Sigmoid colon (tissue), 4 donors: ENCODE data around the gene RBM45.

Experiments used
- CTCF ChIP-seq, 4 experiments: fragments of 450-650 bp in 3 of 4; fragments of 200-600 bp in 1 of 4; IDR thresholded peaks; one replicate each; pipeline ENCODE4 v1.5.1; 2016 to 2019; ENCODE audit warnings: antibody characterized with exemption in 4 of 4, mild to moderate bottlenecking in 3 of 4, moderate library complexity in 2 of 4
- EP300 ChIP-seq, 4 donors: sonication (generic); formaldehyde crosslinking; IDR thresholded peaks; one replicate each; pipeline ENCODE4 v1.6.1; 2017; ENCODE audit warnings: antibody characterized with exemption in 4 of 4
- POLR2AphosphoS5 ChIP-seq, 4 donors: sonication (generic); formaldehyde crosslinking; IDR thresholded peaks; one replicate each; pipeline ENCODE4 v1.6.1; 2017; ENCODE audit warnings: antibody characterized with exemption in 4 of 4

- TF ChIP-seq CTCF (IDR thresholded peaks at IDR 0.05) (no peak), POLR2AphosphoS5 (IDR thresholded peaks at IDR 0.05) (no peak), EP300 (IDR thresholded peaks at IDR 0.05) (no peak)
Observed at GRCh38 chr2:178111743-178112142, 494 bp upstream of the RBM45 start.
